Hematopoietic multipotent progenitor cell (in vitro differentiated cells): ENCODE results near the gene TCIRG1. TPM values are rescaled to one million over a fixed set of nuclear protein-coding genes. Genes with fewer than 3 reads are reported as not detected.

Experiments used
- DNase-seq, 3 donors: peaks; one replicate each; pipeline ENCODE4 v3.0.0-alpha.2; 2011 to 2015; ENCODE audit warnings: low read depth in 2 of 3, low spot score in 2 of 3
- total RNA-seq: library from RNA; depleted of rRNA; stranded (reverse); fragments of >200 nt; gene quantifications from one replicate; pipeline ENCODE4 v1.2.3, GENCODE V29; 2012

TCIRG1 gene
- total RNA-seq, 1 donor, result 99.9 TPM

DNA sequence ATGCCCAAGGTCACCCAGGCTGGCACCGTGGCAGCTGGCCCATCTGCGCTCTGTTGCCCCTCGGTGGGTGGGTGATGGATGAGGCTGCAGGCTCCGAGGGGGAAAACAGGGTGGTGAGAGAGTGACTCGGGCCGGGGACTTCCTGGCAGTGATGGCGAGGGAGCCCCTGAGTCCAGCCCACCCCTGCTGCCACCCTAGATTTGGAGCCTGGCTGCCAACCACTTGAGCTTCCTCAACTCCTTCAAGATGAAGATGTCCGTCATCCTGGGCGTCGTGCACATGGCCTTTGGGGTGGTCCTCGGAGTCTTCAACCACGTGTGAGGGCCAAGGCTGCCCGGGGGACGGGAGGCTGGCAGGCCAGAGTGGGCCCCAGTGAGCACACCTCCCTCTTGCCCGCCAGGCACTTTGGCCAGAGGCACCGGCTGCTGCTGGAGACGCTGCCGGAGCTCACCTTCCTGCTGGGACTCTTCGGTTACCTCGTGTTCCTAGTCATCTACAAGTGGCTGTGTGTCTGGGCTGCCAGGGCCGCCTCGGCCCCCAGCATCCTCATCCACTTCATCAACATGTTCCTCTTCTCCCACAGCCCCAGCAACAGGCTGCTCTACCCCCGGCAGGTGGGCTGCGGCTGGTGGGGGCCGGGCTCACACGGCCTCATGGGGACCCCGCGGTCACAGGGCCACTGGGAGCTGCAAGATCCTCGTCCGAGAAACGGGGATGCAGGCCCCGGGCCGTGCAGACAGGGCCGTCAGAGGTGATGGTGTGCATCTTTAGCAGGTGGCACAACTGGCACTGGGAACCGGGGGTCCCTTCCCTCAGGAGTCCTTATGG is 10.1 kb downstream of the TCIRG1 start:
- no peak for DNase-seq

DNA sequence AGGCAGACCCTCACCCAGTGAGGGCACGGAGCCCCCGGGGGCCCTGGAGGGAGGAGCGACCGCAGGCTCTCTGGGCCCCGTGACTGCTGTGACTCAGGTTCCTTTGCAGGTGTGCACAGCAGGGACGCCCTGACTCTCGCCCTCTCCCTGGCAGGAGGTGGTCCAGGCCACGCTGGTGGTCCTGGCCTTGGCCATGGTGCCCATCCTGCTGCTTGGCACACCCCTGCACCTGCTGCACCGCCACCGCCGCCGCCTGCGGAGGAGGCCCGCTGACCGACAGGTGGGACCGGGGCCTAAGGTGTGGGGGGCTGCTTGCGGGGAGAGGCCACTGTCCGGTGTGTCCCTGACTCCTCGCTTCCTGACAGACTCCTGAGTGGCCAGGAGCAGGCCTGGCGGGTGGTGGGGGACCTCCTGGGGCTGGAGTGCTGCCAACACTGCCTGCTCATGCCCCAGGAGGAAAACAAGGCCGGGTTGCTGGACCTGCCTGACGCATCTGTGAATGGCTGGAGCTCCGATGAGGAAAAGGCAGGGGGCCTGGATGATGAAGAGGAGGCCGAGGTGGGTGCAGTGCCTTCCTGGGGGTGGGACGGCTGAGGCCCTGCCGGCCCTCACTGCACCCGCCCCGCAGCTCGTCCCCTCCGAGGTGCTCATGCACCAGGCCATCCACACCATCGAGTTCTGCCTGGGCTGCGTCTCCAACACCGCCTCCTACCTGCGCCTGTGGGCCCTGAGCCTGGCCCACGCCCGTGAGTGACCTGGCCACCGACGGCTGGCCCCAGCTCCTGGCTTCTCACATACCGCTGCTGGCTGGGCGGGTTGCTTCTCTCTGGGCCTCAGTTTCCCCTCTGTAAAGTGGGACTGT is 10.9 kb downstream of the TCIRG1 start:
- no peak for DNase-seq

DNA sequence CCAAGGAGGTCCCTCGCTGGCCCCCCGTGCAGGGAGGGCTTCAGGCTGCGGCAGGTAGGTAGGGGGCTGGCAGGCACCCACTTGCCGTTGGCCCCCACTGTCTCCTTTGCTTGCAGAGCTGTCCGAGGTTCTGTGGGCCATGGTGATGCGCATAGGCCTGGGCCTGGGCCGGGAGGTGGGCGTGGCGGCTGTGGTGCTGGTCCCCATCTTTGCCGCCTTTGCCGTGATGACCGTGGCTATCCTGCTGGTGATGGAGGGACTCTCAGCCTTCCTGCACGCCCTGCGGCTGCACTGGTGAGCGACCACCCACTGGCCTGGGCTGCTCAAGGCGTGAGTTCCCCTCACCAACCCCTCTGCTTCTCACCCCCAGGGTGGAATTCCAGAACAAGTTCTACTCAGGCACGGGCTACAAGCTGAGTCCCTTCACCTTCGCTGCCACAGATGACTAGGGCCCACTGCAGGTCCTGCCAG is 11.6 kb downstream of the TCIRG1 start:
- DNase-seq, result no peak

DNA sequence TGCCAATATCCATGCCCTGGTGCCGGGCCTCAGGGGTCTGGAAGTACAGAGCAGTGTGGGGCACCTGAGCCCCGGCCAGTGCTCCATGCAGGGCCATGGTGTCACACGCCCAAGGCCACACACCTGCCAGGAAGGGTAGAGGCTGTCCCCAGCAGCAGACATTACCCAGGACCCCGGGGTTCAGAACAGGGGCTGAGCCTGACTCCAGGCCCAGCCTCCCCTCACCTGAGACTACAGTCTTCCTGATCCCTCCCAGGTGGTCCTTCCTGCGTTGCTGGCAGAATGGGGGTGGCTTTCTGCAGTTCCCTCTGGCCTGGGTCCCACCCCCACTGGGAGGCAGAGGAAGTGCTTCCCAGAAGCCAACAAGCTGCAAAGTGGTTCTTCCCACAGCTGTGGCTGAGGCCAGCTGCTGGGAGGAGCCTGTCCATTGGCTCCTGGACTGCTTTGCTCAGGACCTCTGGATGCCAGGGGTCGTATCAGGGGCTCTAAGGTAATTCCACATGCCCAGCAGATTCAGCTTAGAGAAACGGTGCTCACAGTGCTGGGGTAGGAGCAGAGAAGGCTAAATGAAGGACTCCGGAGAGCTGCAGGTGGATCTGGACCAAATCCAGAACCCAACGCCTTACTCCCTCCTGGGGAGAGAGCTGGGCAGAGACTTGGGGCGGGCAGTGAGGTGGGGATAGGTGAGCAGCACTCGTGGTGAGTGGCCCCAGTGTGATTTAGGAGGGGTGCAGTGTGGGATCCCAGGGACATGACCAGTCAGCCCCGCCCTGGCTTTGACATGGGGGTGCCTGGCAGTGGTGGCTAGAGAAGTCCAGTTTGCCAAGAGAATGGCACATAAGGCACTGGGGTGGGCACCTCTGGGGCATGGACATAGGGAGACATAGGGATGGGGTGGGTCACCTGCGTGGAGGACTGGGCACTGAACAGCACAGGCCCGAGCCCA is 12.6 kb downstream of the TCIRG1 start:
- no peak for DNase-seq

DNA sequence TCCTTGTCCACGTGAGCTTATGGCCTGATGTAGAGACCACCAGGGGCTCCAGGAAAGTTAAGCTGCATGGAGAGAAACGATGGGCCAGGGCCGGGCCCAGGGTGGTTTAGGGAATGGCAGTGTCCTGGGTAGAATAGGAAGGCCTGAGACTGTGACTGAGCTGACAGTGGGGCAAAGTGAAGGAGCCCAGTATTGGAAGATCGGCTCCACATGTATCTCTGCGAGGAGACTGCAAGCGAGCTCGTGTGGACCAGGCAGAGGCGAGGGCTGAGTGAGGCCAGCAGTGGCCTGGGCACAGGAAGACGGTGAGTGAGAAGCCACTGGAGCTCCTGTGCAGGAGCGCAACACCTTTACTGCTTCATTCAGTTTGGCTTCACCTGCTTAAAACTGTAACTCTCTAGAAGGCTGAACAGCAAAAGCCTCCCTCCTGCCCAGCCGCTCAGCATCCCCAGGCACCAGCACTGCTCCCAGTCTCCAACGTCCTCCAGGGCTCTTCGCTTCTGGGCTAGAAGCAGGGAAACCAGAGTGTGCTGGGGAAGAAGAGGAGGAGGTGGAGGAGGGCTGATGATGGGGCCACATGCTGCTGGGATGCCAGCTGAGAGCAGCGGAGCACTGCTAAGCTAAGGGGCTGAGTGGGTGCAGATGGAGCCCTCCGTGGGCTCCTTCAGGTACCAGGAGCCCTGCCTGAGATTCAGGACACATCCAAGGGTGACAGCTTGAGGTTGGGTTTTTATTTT is 13.5 kb downstream of the TCIRG1 start:
- DNase-seq, result no peak

DNA sequence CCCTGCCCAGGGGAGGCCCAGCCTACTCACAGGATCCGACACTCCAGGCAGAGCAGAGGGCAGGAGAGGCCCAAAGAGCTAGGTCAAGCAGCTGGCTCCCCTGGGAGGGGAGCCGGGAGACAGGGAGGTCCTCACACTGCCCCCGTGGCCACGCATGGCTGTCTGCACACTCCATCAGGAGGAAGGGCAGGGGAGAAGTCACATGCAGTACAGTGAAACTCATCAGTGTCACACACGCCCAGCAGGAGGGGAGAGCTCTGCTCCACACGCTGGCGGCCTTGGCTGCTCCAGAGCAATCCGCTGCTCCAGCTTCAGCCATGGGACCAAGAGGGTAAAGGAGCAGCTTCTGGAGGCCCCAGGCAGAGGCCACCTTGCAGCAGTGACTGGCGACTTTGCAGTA is 14.3 kb downstream of the TCIRG1 start:
- no peak for DNase-seq

DNA sequence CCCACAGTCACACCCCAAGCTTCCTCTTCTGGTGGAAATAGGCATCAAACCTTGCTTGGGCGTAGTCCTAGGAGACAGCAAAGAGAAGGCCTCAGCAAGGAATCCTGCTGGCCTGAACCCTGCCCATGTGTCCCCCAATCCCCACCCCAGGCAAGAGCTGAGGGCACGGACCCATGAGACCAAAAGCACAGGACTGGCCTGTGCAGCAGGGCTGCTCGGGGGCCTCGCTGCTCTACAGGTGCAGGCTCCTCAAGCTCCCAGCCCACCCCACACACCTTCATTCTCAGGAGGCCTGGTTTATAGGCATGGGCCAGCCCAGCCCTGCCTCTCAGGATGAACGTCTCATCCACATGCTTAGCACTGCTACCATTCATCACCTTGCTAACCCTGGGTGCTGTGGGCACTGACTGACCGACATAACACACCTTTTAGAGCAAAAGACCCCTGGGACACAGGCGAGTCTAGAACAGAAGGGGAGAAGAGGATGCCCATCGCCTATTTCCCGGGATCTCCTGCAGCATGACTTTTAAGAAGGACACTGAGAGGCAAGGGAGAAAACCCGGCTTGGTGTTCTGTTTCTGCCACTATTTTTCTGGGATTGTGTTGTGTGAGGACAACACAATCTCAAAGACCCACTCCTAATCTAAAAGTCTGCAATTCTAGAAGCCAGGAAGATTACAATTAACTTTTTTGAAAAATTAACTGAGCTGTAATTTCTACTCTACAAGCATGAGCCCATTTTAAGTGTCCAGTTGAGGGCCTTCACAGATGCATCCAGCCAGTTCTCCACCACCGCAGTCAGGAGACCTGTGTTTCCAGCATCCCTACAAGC is 15.4 kb downstream of the TCIRG1 start:
- DNase-seq, result no peak

DNA sequence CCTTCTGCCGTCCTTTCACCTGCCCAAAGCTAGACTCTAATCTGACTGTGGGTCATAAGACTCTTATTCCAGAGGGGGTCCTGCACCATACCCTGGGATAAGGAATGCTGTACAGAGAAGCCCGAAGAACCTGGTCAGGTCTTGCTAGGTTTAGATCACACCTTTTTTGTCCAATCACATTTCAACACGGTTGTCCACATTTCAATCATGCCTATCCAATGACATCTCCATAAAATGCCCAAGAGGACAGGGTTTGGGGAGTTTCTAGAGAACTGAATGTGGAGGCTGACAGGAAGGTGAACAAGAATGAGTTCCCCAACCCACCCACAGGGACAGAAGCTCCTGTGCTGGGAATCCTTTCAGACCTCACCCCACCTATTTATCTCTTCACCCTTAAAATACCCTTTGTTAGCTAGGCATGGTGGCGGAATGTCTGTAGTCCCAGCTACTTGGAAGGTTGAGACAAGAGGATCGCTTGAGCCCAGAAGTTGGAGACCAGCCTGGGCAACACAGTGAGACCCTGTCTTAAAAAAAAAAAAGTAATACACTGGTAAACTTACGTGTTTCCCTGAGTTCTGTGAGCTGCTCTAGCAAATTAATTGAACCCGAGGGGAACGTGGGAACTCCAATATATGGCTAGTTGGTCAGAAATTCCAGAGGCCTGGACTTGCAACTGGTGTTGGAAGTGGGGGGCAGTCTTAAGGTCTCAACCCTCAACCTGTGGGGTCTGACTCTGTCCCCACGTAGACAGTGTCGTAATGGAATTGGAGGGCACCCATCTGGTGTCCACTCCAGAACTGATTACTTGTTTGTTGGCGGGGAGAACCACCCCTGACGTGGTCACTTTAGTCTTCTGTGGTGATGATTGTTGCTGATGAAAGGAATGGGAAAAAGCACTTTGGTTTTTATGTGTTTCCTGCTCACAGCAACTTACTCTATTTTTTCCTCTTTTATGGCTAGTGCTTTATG is 17.8 kb downstream of the TCIRG1 start:
- no peak for DNase-seq

DNA sequence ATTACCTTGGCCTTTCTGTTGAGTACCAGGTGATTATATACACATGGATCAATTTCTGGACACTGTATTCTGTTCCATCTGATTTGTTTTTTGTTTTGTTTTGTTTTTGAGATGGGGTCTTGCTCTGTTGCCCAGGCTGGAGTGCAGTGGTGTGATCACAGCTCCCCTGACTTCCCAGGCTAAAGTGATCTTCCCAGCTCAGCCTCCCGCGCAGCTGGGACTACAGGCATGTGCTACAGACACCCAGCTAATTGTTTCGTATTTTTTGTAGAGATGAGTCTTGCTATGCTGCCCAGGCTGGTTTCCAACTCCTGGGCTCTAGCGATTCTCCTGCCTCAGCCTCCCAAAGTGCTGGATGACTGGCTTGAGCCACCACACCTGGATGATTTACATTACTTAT is 19.0 kb downstream of the TCIRG1 start:
- DNase-seq, result no peak

DNA sequence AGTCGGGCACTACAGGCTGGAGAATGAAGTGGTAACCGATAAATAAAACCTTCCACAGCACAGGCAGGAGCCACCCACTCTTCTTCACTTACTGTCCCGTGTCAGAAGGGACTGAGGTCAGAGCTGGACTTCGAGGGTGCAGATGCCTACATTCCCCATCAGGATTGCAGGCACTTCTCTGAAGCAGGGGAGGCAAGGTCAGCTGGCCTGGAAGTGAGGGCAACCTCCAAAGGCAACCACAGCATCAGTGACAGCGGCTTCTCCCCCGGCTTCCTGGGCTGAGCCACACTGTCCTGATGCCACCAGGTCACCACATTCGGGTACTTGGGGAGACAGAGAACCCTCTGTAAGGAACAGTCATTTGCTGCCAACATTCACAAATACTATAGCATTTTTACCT is 22.7 kb downstream of the TCIRG1 start:
- no peak for DNase-seq

DNA sequence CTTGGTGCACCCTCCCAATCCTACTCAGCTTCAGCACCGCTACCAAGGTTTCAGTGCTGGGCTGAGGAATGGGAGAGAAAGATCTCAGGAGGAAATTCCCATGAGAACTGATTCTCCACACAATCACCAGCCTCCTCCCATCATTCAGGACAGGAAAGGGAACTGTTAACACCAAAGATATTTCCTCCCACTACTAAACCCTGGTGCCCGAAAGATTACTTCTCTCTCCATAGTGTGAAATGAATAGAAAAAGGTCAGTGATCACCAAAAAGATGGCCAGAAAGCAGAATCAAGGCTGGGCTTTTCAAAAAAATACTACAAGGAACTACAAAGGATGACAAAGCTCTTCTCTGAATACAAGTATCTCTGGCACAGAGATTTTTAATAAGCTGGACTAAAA is 26.1 kb downstream of the TCIRG1 start:
- DNase-seq, result no peak

DNA sequence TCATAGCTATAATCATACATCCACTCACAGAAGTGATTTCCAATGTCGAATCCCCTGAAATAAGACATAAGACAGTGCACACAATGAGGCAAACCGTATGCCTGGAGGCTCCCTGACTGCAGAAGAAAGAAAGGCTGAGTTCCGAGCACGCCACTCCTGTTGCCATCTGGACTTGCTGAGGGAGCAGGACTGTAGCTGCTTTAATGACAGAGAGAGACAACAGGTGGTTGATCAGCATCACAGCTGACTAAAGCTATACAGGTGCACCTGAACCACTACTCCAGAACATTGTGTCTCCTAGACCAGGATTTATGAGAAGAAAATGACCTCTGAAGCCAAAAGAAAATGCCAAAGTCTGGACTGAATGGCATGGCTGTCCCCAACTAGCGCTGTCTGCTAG is 27.0 kb downstream of the TCIRG1 start:
- DNase-seq, result no peak

DNA sequence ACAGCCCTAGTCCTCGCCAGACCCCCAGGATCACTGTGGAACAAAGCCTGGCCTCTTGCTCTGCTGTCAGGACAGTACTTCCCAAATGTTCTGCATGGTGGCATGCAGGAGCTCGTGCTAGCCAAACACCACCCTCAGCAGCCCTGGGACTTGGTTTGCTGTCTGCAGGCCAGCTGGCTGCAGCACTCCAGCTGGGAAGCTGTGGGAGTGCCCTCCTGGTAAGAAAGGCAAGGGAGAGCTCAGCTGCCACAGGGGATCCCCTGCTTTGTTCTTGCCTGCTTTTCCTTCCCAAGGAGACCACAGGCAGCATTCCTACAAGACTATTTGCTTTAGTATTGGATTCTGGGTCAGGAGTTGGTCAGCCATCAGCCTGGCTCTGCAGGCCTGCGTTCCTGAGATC is 27.9 kb downstream of the TCIRG1 start:
- no peak for DNase-seq

DNA sequence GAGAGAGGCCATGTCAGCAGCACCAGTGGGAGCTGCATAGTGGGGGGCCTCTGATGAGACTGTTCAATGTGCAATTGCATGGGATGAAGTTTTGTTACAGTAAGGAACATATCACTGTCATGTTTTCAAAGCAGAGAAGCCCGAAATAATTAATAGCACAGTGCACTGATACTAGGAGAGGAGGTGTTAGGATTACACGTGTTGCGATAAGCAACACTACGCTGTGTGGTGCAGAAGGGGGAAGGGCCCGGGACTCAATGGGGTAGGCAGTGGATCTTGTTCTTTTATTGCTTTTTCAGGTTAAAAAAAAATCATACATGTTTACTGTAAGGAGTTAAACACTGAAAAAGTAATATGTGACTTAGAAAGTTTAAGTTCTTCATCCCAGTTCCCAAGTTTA is 29.2 kb downstream of the TCIRG1 start:
- no peak for DNase-seq

DNA sequence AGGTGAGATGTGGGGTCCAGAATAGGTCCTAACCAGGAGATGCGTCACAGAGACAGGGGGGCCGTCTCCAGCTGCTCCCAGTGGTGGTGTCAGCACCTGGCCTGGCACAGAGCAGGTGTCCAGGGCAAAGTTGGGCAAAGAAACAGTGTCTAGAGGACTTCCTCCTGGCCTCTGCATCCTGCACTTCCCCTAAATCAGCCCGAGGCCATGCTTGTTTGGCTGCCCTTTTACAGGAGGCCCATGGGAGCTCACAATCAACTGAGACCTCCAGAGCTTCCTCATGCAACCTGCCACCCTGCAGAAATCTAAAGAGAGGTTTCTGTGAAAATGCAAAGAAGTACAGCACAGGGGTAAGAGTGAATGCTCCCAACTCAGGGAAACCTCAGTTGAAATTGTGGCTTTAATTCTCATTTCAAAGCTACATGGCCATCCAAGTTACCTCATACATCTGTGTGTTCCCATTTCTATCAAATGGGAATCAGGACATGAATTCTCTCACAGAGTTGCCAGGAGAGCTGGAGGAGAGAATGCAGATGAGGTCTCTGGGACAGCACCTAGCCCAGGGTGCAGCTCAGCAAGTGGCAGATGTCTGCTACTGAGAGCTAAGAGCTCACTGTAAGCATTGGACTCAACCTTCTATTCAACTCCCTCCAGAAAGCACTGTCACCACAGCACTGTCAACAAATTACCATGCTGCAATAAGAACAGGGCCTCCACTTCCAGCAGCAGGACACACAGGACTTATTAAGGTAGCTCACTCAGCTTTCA is 32.6 kb downstream of the TCIRG1 start:
- DNase-seq, result no peak

DNA sequence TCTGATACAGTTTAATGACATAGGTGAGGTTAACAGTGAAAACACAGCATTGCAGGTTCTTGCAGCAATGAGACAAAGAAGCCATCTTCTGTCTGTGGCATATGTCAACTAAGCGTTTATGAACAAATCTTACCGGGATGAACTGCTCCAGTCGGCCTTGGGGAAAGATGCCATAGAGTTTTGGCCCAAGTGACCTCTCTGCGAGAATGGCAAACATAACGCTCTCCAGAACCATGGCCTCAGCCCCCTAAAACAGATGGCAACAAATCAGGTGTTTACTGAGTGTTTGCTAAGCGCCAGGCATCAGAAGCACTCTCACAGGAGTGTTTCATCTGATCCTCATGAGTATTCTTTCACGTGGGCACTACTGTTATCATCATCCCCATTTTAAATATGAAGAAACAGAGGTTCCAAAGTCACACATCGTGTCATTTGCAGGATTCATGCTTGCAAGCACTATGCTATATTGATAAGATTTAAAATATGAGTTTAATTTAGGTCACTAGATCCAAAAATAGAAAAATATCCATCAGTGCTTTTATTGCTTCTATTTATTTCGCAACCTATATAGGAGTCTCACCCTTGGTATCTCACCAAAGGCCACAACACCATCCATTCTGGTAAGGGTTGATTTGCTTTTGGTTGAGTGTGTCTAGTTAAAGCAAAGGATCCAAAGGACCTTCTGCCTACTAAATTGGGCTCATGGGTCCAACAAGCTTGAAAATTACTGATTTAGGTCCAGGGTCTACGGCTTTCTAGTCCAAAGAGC is 35.9 kb downstream of the TCIRG1 start:
- no peak for DNase-seq
